Skeletal muscle tissue (tissue), 4 donors: ENCODE results near the gene COX17. TPM values are rescaled to one million over a fixed set of nuclear protein-coding genes. Genes with fewer than 3 reads are reported as not detected.

Experiments used
- H3K27ac ChIP-seq: one replicate; pipeline ENCODE4 v1.7.0; 2013; ENCODE audit warnings: mild to moderate bottlenecking, low read depth, low read length, inconsistent platforms
- H3K27me3 ChIP-seq, 3 donors: one replicate each; pipeline ENCODE4 v1.7.0; 2013; ENCODE audit warnings: low read length in 3 of 3; ENCODE audit not compliant: control insufficient read depth in 3 of 3, insufficient read depth in 3 of 3
- H3K36me3 ChIP-seq, 3 donors: one replicate each; pipeline ENCODE4 v1.7.0; 2013; ENCODE audit warnings: low read length in 3 of 3; ENCODE audit not compliant: control insufficient read depth in 3 of 3, insufficient read depth in 3 of 3
- H3K4me1 ChIP-seq, 3 donors: one replicate each; pipeline ENCODE4 v1.7.0; 2013; ENCODE audit warnings: low read length in 3 of 3, mild to moderate bottlenecking in 3 of 3; ENCODE audit not compliant: control insufficient read depth in 3 of 3, insufficient read depth in 3 of 3
- H3K4me3 ChIP-seq, 3 donors: one replicate each; pipeline ENCODE4 v1.7.0; 2013; ENCODE audit warnings: low read length in 3 of 3
- H3K9ac ChIP-seq, 3 donors: one replicate each; pipeline ENCODE4 v1.7.0; 2013; ENCODE audit warnings: low read length in 3 of 3, mild to moderate bottlenecking in 3 of 3, moderate library complexity in 2 of 3, low read depth in 1 of 3
- H3K9me3 ChIP-seq, 3 donors: one replicate each; pipeline ENCODE4 v1.7.0; 2013; ENCODE audit warnings: low read length in 3 of 3; ENCODE audit not compliant: control insufficient read depth in 3 of 3
- total RNA-seq: library from RNA; depleted of rRNA; stranded (reverse); fragments of >200 nt; gene quantifications from one replicate; pipeline ENCODE4 v1.2.3, GENCODE V29; 2014
- donor health status: Osteomylitis.

The COX17 gene
- total RNA-seq, 1 donor from 2014 or later = 24.5 TPM

DNA sequence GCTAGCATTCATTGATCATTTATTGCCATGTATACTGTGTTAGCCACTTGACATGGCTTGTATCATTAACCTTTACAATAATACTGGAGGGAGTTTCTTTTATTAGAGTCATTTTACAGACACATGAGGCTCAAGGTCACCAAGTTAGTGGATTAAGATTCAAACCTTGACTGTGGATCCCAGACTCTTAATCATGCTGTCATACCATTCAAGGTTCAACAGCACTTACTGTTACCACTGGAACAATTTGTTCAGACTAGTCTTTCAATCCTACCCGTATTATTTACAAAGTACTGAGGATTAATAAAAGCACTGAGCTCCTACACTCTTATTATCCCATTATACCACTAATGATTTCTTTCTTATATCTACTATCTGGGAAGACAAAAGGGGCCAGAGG is 1.2 kb downstream of the COX17 start:
- peak overlapping the region; percentile 89 for H3K27ac ChIP-seq
- peaks cover 10 to 31% (median 31%) of the 10 kb centered on the region in 3 donors for H3K36me3 ChIP-seq
- no peaks in the 10 kb centered on the region for H3K27me3 ChIP-seq
- peaks cover 9 to 15% (median 12%) of the 10 kb centered on the region in 3 donors for H3K4me1 ChIP-seq
- H3K9ac ChIP-seq = peak overlapping the region in 2 of 3 donors; percentile 54 to 63
- H3K9me3 ChIP-seq = no peaks in the 10 kb centered on the region
- peak overlapping the region; percentile 55 to 98 (median 82) for H3K4me3 ChIP-seq

DNA sequence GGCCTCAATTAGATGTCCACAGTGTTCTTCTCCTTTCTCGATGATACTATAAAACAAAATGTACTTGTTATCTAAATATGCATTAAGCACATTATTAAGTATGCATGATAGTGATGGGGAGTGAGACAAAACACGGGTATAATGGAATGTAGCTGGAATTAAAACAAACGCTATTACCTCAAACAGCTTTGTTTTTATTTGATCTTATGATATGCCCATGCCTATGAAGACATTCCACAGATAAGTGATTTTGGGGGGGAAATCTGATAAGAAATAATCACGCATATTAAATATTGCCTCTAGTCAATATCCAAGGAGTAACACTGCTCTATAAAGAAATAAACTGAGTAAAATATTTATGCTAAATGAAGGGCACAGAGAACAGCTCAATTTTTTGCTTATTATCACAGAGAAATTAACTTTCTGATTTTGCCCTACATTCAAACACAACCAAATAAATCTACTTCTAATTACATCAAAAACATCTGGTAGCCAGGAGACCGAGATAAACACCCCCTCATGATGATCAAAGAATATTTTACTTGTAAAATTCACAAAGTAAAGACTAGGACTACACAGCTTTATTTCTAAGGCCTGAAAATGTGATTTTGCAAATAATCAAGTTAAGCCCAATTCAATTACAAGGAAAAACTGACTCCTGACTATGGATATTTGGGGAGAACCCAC is 1.9 kb downstream of the COX17 start:
- Histone ChIP-seq H3K4me1 (peaks cover 9 to 15% (median 12%) of the 10 kb centered on the region in 3 donors), H3K36me3 (peaks cover 10 to 38% (median 31%) of the 10 kb centered on the region in 3 donors)

DNA sequence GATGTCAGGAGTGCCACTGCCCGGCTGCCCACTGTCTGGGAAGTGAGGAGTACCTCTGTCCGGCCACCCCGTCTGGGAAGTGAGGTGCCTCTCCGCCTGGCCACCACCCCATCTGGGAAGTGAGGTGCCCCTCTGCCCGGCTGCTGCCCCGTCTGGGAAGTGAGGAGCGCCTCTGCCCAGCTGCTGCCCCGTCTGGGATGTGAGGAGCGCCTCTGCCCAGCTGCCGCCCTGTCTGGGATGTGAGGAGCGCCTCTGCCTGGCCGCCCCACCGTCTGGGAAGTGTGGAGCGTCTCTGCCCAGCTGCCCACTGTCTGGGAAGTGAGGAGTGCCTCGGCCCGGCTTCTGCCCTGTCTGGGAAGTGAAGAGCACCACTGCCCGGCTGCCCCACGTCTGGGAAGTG is 3.3 kb downstream of the COX17 start:
- H3K4me1 ChIP-seq = peaks cover 12 to 20% (median 15%) of the 10 kb centered on the region in 3 donors
- H3K4me3 ChIP-seq = no peak overlapping the region
- no peaks in the 10 kb centered on the region for H3K27me3 ChIP-seq
- no peak overlapping the region for H3K27ac ChIP-seq
- no peaks in the 10 kb centered on the region for H3K9me3 ChIP-seq
- H3K36me3 ChIP-seq = peaks cover 10 to 38% (median 34%) of the 10 kb centered on the region in 3 donors
- H3K9ac ChIP-seq = no peak overlapping the region

More for the DNA sequence above, 1.9 kb downstream of the COX17 start:
- H3K27ac ChIP-seq = peak overlapping the region; percentile 89
- no peaks in the 10 kb centered on the region for H3K9me3 ChIP-seq
- peak overlapping the region; percentile 55 to 98 (median 82) for H3K4me3 ChIP-seq
- peak overlapping the region in 1 of 3 donors; percentile 17 for H3K9ac ChIP-seq
- no peaks in the 10 kb centered on the region for H3K27me3 ChIP-seq

DNA sequence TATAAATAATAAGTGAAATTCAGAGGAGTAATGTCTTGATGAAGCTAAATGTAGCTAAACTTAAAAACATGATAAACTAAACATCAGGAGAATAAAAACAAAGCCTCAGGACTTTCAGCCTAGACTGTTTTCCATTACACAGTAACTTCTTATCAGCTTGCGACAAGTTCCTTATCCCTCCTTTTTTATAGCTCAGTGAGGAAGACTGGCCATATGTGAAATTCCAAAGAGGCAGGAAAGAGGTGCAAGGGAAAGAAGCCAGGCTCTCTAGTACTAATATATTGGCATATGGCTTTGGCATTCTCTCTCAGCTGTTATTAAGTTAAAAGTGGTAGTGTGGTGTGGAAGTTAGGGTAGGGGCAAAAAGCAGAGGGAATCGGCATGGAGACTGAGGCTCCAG is 4.4 kb downstream of the COX17 start:
- H3K4me3 ChIP-seq = no peak overlapping the region
- peaks cover 12 to 19% (median 15%) of the 10 kb centered on the region in 3 donors for H3K4me1 ChIP-seq
- no peak overlapping the region for H3K9ac ChIP-seq
- H3K36me3 ChIP-seq = peaks cover 10 to 44% (median 38%) of the 10 kb centered on the region in 3 donors
- H3K27ac ChIP-seq = no peak overlapping the region
- no peaks in the 10 kb centered on the region for H3K9me3 ChIP-seq
- H3K27me3 ChIP-seq = no peaks in the 10 kb centered on the region

DNA sequence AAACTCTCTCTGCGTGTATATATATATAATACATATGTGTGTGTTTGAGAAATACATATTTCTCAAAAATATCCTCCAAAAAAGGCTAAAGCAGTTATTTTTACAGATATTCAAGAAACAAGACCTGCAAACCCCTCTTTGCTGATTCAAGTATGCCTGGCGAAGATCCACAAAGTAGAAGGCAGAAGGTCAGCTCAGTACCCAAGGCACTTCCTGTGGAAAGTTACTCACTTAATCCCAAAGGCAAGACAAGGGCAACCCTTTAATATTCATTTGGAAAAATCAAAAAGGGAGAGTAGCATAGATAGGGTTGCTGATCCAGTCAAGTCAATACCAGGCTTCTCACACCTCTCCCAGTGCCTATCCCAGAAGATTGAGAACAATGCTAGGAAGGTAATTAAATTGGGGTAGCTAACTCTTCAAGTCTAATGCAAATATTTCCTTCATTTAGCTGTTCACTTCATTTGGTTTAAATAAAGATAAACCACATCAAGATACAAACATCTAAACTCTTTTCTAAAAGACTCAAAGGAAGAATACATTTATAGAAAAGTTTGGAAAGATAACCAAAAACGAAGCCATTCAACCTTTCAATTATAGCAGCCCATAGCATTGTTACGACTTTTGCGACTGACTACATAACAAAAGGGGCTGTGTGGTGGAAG is 7.2 kb downstream of the COX17 start:
- Histone ChIP-seq H3K27me3 (no peaks in the 10 kb centered on the region), H3K36me3 (peaks cover 10 to 41% (median 38%) of the 10 kb centered on the region in 3 donors), H3K9me3 (no peaks in the 10 kb centered on the region), H3K27ac (no peak overlapping the region), H3K4me1 (peaks cover 9 to 14% (median 13%) of the 10 kb centered on the region in 3 donors), H3K9ac (peak overlapping the region in 1 of 3 donors; percentile 38), H3K4me3 (no peak overlapping the region)

GRCh38 chr3:119665954-119666559 is 11.1 kb downstream of the COX17 start:
- peak overlapping the region; percentile 88 for H3K27ac ChIP-seq
- H3K36me3 ChIP-seq = peaks cover 0 to 13% (median 7%) of the 10 kb centered on the region in 3 donors
- H3K4me1 ChIP-seq = peaks cover 43 to 48% (median 44%) of the 10 kb centered on the region in 3 donors
- H3K4me3 ChIP-seq = no peak overlapping the region
- no peak overlapping the region for H3K9ac ChIP-seq
- no peaks in the 10 kb centered on the region for H3K27me3 ChIP-seq
- H3K9me3 ChIP-seq = no peaks in the 10 kb centered on the region

- no peaks in the 10 kb centered on the region for H3K9me3 ChIP-seq
- peak overlapping the region; percentile 88 for H3K27ac ChIP-seq
- peak overlapping the region in 2 of 3 donors; percentile 0 to 18 for H3K4me3 ChIP-seq
- peak overlapping the region; percentile 39 to 69 (median 63) for H3K9ac ChIP-seq
- no peaks in the 10 kb centered on the region for H3K27me3 ChIP-seq
- peaks cover 1 to 7% (median 6%) of the 10 kb centered on the region in 3 donors for H3K36me3 ChIP-seq
- peaks cover 41 to 53% (median 45%) of the 10 kb centered on the region in 3 donors for H3K4me1 ChIP-seq
Observed at GRCh38 chr3:119664850-119665379, 12.3 kb downstream of the COX17 start.

- H3K9ac ChIP-seq = peak overlapping the region; percentile 29 to 69 (median 63)
- H3K36me3 ChIP-seq = peaks cover 4 to 7% (median 6%) of the 10 kb centered on the region in 3 donors
- peaks cover 39 to 56% (median 44%) of the 10 kb centered on the region in 3 donors for H3K4me1 ChIP-seq
- peak overlapping the region; percentile 88 for H3K27ac ChIP-seq
- no peak overlapping the region for H3K4me3 ChIP-seq
- H3K9me3 ChIP-seq = no peaks in the 10 kb centered on the region
- H3K27me3 ChIP-seq = no peaks in the 10 kb centered on the region
Observed at GRCh38 chr3:119664370-119664769, 12.8 kb downstream of the COX17 start.

DNA sequence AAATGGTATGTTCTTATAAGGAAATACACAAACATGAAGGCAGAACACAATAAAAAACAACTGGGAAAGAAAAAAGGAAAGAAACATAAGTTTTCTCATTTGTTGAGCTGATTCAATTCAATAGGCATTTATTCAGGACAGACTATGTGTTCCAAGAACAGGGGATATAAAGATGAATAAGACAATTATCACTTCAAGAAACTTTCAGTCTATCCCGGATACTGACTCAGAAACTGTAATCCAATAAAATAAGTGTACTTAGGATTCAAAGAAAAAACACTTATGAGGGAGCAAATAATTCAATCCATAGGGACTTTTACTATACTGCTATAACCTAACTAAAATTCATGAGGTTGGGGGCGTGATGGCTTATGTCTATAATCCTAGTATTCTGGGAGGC is 13.3 kb downstream of the COX17 start:
- peaks cover 39 to 59% (median 44%) of the 10 kb centered on the region in 3 donors for H3K4me1 ChIP-seq
- no peak overlapping the region for H3K4me3 ChIP-seq
- peak overlapping the region in 1 of 3 donors; percentile 9 for H3K9ac ChIP-seq
- H3K27me3 ChIP-seq = no peaks in the 10 kb centered on the region
- peak overlapping the region; percentile 88 for H3K27ac ChIP-seq
- peaks cover 4 to 6% (median 4%) of the 10 kb centered on the region in 3 donors for H3K36me3 ChIP-seq
- H3K9me3 ChIP-seq = no peaks in the 10 kb centered on the region
